ENCODE measurements around the gene SLC50A1.
A peak's percentile ranks its signal among the peaks of the same experiment; 100 is the strongest.
"Not testable (repeated sequence)": the region's sequence is repeated elsewhere in the genome, so short reads cannot be mapped to it uniquely, and the experiment has no call there.

The SLC50A1 gene

GRCh38 chr1:155158991-155159390, 23.3 kb downstream of the SLC50A1 start:
- no peak for TF ChIP-seq SPI1 (IDR thresholded peaks at IDR 0.05; ENCODE audit: borderline replicate concordance, low read depth)
- TF ChIP-seq POLR2AphosphoS5 (IDR thresholded peaks at IDR 0.05; ENCODE audit: low read depth) = no peak
- TF ChIP-seq GABPA (IDR thresholded peaks at IDR 0.05; ENCODE audit: low read depth) = no peak
- no peak for TF ChIP-seq CTCF (IDR thresholded peaks at IDR 0.05; ENCODE audit: insufficient read depth, low read length)
- no peak for TF ChIP-seq REST (IDR thresholded peaks at IDR 0.05; ENCODE audit: insufficient replicate concordance, low read depth)
- H3K27me3 ChIP-seq (ENCODE audit: insufficient read depth, poor library complexity, severe bottlenecking) = peaks cover 2% of the 10 kb centered on the region

GRCh38 chr1:155160128-155160527, 24.5 kb downstream of the SLC50A1 start:
- TF ChIP-seq SPI1 (IDR thresholded peaks at IDR 0.05; ENCODE audit: borderline replicate concordance, low read depth) (no peak), POLR2AphosphoS5 (IDR thresholded peaks at IDR 0.05; ENCODE audit: low read depth) (no peak)
- Histone ChIP-seq H3K27me3 (ENCODE audit: insufficient read depth, poor library complexity, severe bottlenecking) (peaks cover 2% of the 10 kb centered on the region), H3K4me3 (replicated peaks; ENCODE audit: insufficient read depth, low read length) (no peak overlapping the region), H3K27ac (replicated peaks) (no peak overlapping the region)
- DNase-seq (ENCODE audit: low read depth in 1 of 2, low spot score in 1 of 2) = no peak

More at GRCh38 chr1:155158991-155159390, 23.3 kb downstream of the SLC50A1 start:
- Histone ChIP-seq H3K27ac (replicated peaks) (no peak overlapping the region), H3K4me3 (replicated peaks; ENCODE audit: insufficient read depth, low read length) (no peak overlapping the region)
- no peak for DNase-seq (ENCODE audit: low read depth in 1 of 2, low spot score in 1 of 2)

- not testable (repeated sequence) for H3K4me3 ChIP-seq (replicated peaks; ENCODE audit: insufficient read depth, low read length); DNase-seq (ENCODE audit: low read depth in 1 of 2, low spot score in 1 of 2); H3K27me3 ChIP-seq (ENCODE audit: insufficient read depth, poor library complexity, severe bottlenecking); H3K27ac ChIP-seq (replicated peaks)
These were observed 27.0 kb downstream of the SLC50A1 start for GRCh38 chr1:155162631-155163030.

GRCh38 chr1:155163785-155164184, 28.1 kb downstream of the SLC50A1 start:
- H3K27ac ChIP-seq (replicated peaks); H3K27me3 ChIP-seq (ENCODE audit: insufficient read depth, poor library complexity, severe bottlenecking); DNase-seq (ENCODE audit: low read depth in 1 of 2, low spot score in 1 of 2); H3K4me3 ChIP-seq (replicated peaks; ENCODE audit: insufficient read depth, low read length): not testable (repeated sequence)

- H3K27ac ChIP-seq (replicated peaks); H3K27me3 ChIP-seq (ENCODE audit: insufficient read depth, poor library complexity, severe bottlenecking); DNase-seq (ENCODE audit: low read depth in 1 of 2, low spot score in 1 of 2); H3K4me3 ChIP-seq (replicated peaks; ENCODE audit: insufficient read depth, low read length): not testable (repeated sequence)
These were observed 29.0 kb downstream of the SLC50A1 start for GRCh38 chr1:155164625-155165024.

GRCh38 chr1:155166051-155166470, 30.4 kb downstream of the SLC50A1 start:
- DNase-seq (ENCODE audit: low read depth in 1 of 2, low spot score in 1 of 2) = no peak
- no peak overlapping the region for H3K4me3 ChIP-seq (replicated peaks; ENCODE audit: insufficient read depth, low read length)
- H3K27ac ChIP-seq (replicated peaks) = peak overlapping the region; percentile 52
- TF ChIP-seq CTCF (IDR thresholded peaks at IDR 0.05; ENCODE audit: insufficient read depth, low read length) = no peak
- H3K27me3 ChIP-seq (ENCODE audit: insufficient read depth, poor library complexity, severe bottlenecking) = no peaks in the 10 kb centered on the region

- peak; percentile 3; the same call in 1 of the 2 replicates for TF ChIP-seq SPI1 (IDR thresholded peaks at IDR 0.05; ENCODE audit: borderline replicate concordance, low read depth)
- TF ChIP-seq POLR2AphosphoS5 (IDR thresholded peaks at IDR 0.05; ENCODE audit: low read depth) = peak; percentile 99
- TF ChIP-seq GABPA (IDR thresholded peaks at IDR 0.05; ENCODE audit: low read depth) = peak; percentile 22; the same call in 1 of the 2 replicates
- peak; percentile 17 for TF ChIP-seq REST (IDR thresholded peaks at IDR 0.05; ENCODE audit: insufficient replicate concordance, low read depth)
- no peak for TF ChIP-seq CTCF (IDR thresholded peaks at IDR 0.05; ENCODE audit: insufficient read depth, low read length)
- peak in 1 of 2 experiments; percentile 90 for DNase-seq (ENCODE audit: low read depth in 1 of 2, low spot score in 1 of 2)
- H3K27me3 ChIP-seq (ENCODE audit: insufficient read depth, poor library complexity, severe bottlenecking) = no peaks in the 10 kb centered on the region
- H3K27ac ChIP-seq (replicated peaks) = peak overlapping the region; percentile 52
- H3K4me3 ChIP-seq (replicated peaks; ENCODE audit: insufficient read depth, low read length) = 0 out of 2 replicates have a peak overlapping the region, but pooled peaks have one; percentile 1
These were observed 31.0 kb downstream of the SLC50A1 start for GRCh38 chr1:155166471-155167165.

Data from HL-60 (cell line).